Measurements from ENCODE around the gene CES1. TPM values are rescaled to one million over a fixed set of nuclear protein-coding genes. Genes with fewer than 3 reads are reported as not detected.
"Not testable (repeated sequence)": the region's sequence is repeated elsewhere in the genome, so short reads cannot be mapped to it uniquely, and the experiment has no call there.

CES1 gene
- total and polyA plus RNA-seq, 2 experiments from 2014 or later, result not detected

GRCh38 chr16:55773859-55774549, 58.9 kb downstream of the CES1 start:
- Histone ChIP-seq H3K4me1 (ENCODE audit: low read depth) (no peaks in the 10 kb centered on the region), H3K27ac (no peak overlapping the region), H3K27me3 (no peaks in the 10 kb centered on the region), H3K36me3 (no peaks in the 10 kb centered on the region), H3K9me3 (ENCODE audit: low read depth) (no peaks in the 10 kb centered on the region), H3K4me3 (no peak overlapping the region)
- TF ChIP-seq, protein P1, sequence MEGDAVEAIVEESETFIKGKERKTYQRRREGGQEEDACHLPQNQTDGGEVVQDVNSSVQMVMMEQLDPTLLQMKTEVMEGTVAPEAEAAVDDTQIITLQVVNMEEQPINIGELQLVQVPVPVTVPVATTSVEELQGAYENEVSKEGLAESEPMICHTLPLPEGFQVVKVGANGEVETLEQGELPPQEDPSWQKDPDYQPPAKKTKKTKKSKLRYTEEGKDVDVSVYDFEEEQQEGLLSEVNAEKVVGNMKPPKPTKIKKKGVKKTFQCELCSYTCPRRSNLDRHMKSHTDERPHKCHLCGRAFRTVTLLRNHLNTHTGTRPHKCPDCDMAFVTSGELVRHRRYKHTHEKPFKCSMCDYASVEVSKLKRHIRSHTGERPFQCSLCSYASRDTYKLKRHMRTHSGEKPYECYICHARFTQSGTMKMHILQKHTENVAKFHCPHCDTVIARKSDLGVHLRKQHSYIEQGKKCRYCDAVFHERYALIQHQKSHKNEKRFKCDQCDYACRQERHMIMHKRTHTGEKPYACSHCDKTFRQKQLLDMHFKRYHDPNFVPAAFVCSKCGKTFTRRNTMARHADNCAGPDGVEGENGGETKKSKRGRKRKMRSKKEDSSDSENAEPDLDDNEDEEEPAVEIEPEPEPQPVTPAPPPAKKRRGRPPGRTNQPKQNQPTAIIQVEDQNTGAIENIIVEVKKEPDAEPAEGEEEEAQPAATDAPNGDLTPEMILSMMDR (IDR thresholded peaks at IDR 0.05; ENCODE audit: low read depth, low read length), result no peak
- DNase-seq (ENCODE audit: low read depth in 1 of 2, low spot score in 1 of 2), result no peak

GRCh38 chr16:55765161-55765560, 67.7 kb downstream of the CES1 start:
- TF ChIP-seq, protein P1 (IDR thresholded peaks at IDR 0.05; ENCODE audit: low read depth, low read length), result no peak
- Histone ChIP-seq H3K27ac (no peak overlapping the region), H3K4me1 (ENCODE audit: low read depth) (no peaks in the 10 kb centered on the region), H3K4me3 (no peak overlapping the region), H3K9me3 (ENCODE audit: low read depth) (no peaks in the 10 kb centered on the region), H3K36me3 (no peaks in the 10 kb centered on the region), H3K27me3 (no peaks in the 10 kb centered on the region)
- no peak for DNase-seq (ENCODE audit: low read depth in 1 of 2, low spot score in 1 of 2)

DNA sequence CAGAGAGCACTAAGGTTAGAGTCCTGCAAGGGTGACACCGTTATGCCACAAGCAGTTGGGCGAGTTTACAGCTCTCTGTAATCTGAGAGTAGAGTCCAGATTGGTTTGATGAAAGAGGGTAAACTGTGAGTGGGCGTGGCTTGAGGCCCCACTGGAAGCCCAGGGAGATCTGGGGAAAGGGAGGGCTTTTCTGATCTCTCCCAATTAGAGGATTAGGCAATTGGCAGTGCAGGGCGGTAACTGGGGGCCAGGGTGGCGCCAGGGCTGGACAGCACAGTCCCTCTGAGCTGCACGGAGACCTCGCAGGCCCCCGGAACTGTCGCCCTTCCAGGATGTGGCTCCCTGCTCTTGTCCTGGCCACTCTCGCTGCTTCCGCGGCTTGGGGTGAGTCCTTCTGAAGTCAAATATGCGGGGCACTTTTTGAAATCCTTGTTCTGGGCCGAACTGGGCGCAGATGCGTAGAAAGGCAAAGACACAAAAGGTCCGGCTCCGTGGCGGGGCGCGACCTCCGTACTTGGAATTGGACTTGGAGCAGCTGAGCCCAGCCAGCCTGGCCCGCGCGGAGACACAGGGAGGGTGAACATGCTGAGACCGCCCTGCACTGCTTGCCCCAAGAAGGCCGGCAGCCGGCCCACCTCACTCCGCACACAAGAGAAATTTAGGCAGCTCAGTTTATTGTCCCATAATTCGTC, 72.4 kb downstream of the CES1 start:
- no peak overlapping the region for H3K4me3 ChIP-seq
- H3K4me1 ChIP-seq (ENCODE audit: low read depth), result no peaks in the 10 kb centered on the region
- peak in 1 of 2 donors; percentile 23 for DNase-seq (ENCODE audit: low read depth in 1 of 2, low spot score in 1 of 2)
- H3K9me3 ChIP-seq (ENCODE audit: low read depth), result no peaks in the 10 kb centered on the region
- H3K27ac ChIP-seq, result no peak overlapping the region
- TF ChIP-seq, protein P1 (IDR thresholded peaks at IDR 0.05; ENCODE audit: low read depth, low read length), result no peak
- H3K36me3 ChIP-seq, result no peaks in the 10 kb centered on the region
- H3K27me3 ChIP-seq, result no peaks in the 10 kb centered on the region

- H3K4me1 ChIP-seq (ENCODE audit: low read depth); H3K9me3 ChIP-seq (ENCODE audit: low read depth); DNase-seq (ENCODE audit: low read depth in 1 of 2, low spot score in 1 of 2); H3K36me3 ChIP-seq; H3K27me3 ChIP-seq; H3K4me3 ChIP-seq; H3K27ac ChIP-seq: not testable (repeated sequence)
These were observed 73.0 kb downstream of the CES1 start for GRCh38 chr16:55759965-55760309.

GRCh38 chr16:55757595-55758527, 75.0 kb downstream of the CES1 start:
- not testable (repeated sequence) for H3K36me3 ChIP-seq; H3K27me3 ChIP-seq; H3K4me3 ChIP-seq; H3K27ac ChIP-seq; H3K4me1 ChIP-seq (ENCODE audit: low read depth); H3K9me3 ChIP-seq (ENCODE audit: low read depth); DNase-seq (ENCODE audit: low read depth in 1 of 2, low spot score in 1 of 2)

GRCh38 chr16:55756963-55757362, 75.9 kb downstream of the CES1 start:
- no peak overlapping the region for H3K4me3 ChIP-seq
- TF ChIP-seq, protein P1 (IDR thresholded peaks at IDR 0.05; ENCODE audit: low read depth, low read length), result no peak
- no peak for DNase-seq (ENCODE audit: low read depth in 1 of 2, low spot score in 1 of 2)
- H3K4me1 ChIP-seq (ENCODE audit: low read depth), result no peaks in the 10 kb centered on the region
- H3K27ac ChIP-seq, result no peak overlapping the region
- H3K27me3 ChIP-seq, result no peaks in the 10 kb centered on the region
- no peaks in the 10 kb centered on the region for H3K36me3 ChIP-seq
- H3K9me3 ChIP-seq (ENCODE audit: low read depth), result no peaks in the 10 kb centered on the region
